ENCODE results near the gene ARL11.

DNA sequence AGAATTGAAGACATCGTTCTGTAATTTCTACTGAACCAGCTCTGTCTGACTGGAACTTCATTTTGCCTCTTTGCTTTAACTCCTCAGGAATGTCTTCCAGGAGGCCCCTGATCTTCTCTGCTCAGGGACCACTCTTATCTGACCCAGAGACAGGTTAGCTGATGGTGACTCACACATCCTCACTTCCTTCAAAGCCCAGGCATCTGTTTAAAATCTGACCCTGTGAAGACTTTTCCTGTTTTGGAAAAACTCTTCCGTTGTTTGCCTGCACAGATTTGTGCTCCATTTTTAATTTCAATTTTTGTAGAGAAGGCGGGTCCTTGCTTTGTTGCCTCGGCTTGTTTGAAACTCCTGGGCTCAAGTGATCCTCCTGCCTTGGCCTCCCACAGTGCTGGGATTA is 1.6 kb downstream of the ARL11 start:
- TF ChIP-seq GATA2 (IDR thresholded peaks at IDR 0.05; ENCODE audit: low read depth, low read length) = no peak
- TF ChIP-seq GATA3 (IDR thresholded peaks at IDR 0.05; ENCODE audit: low read depth, low read length) = no peak
